Suprapubic skin (tissue), 4 donors: ENCODE measurements around the gene GINS1. TPM values are rescaled to one million over a fixed set of nuclear protein-coding genes. Genes with fewer than 3 reads are reported as not detected.

Experiments
- DNase-seq, 2 donors: peaks; one replicate each; pipeline ENCODE4 v3.0.0-alpha.2; 2019; ENCODE audit warnings: low spot score in 2 of 2
- H3K27ac ChIP-seq: fragments of 200-600 bp; sonication (generic); one replicate; pipeline ENCODE4 v1.5.1; 2019
- H3K27me3 ChIP-seq: fragments of 200-600 bp; sonication (generic); one replicate; pipeline ENCODE4 v1.5.1; 2019
- H3K36me3 ChIP-seq: fragments of 200-600 bp; sonication (generic); one replicate; pipeline ENCODE4 v1.5.1; 2019
- H3K4me1 ChIP-seq: fragments of 200-600 bp; sonication (generic); one replicate; pipeline ENCODE4 v1.5.1; 2019
- H3K4me3 ChIP-seq: fragments of 200-600 bp; sonication (generic); one replicate; pipeline ENCODE4 v1.5.1; 2019; ENCODE audit warnings: mild to moderate bottlenecking
- H3K9me3 ChIP-seq: fragments of 200-600 bp; sonication (generic); one replicate; pipeline ENCODE4 v1.5.1; 2019
- EP300 ChIP-seq: sonication (generic); formaldehyde crosslinking; IDR thresholded peaks from one replicate; pipeline ENCODE4 v1.6.1; 2017; ENCODE audit warnings: antibody characterized with exemption
- POLR2A ChIP-seq, 2 donors: fragments of 450-650 bp; IDR thresholded peaks; one replicate each; pipeline ENCODE4 v1.6.1; 2017; ENCODE audit warnings: antibody characterized with exemption in 2 of 2, mild to moderate bottlenecking in 2 of 2, moderate library complexity in 2 of 2
- POLR2AphosphoS5 ChIP-seq, 3 donors: sonication (generic); formaldehyde crosslinking; IDR thresholded peaks; one replicate each; pipeline ENCODE4 v1.6.1; 2017; ENCODE audit warnings: antibody characterized with exemption in 3 of 3
- WGBS: methylation state at CpG from one replicate; pipeline ENCODE4 v1.1.5; 2018; 5-methylcytosine and 5-hydroxymethylcytosine counted together
- total RNA-seq, 4 donors: library from RNA; depleted of rRNA; stranded (reverse); fragments of >200 nt; gene quantifications; one replicate each; pipeline ENCODE4 v1.1.0, GENCODE V29; 2016
- TF ChIP-seq, protein P1 (sequence below), 2 donors: fragments of 200-600 bp in 1 of 2; fragments of 450-650 bp in 1 of 2; sonication (generic) in 1 of 2; IDR thresholded peaks; one replicate each; pipeline ENCODE4 v1.5.1; 2016 to 2019; ENCODE audit warnings: antibody characterized with exemption in 2 of 2, mild to moderate bottlenecking in 1 of 2, moderate library complexity in 1 of 2

GINS1 gene
- total RNA-seq, 4 donors from 2014 or later: 2.4 to 3.6 (median 2.6) TPM

DNA sequence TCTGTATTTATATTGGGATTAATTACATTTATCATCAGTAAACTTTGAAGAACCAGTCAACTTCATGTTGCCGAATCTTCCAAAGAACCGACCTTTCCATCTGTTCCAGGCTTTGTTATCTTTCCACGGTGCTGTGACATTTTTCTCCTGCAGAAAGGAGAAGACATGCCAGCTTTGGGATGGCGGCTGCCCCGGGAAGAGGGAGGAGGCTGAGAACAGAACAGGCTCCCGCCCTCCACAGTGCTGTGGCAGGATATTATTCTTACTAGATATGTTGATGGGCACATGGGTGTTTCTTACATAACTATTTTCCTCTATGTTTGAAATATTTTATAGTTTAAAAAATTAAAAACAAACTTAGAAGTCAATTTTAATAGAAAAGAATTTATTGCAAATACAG lies 44.9 kb downstream of the GINS1 start:
- peaks cover 25% of the 10 kb centered on the region for H3K36me3 ChIP-seq
- 80% methylated on average over 6 of the region's 6 CpGs for WGBS

DNA sequence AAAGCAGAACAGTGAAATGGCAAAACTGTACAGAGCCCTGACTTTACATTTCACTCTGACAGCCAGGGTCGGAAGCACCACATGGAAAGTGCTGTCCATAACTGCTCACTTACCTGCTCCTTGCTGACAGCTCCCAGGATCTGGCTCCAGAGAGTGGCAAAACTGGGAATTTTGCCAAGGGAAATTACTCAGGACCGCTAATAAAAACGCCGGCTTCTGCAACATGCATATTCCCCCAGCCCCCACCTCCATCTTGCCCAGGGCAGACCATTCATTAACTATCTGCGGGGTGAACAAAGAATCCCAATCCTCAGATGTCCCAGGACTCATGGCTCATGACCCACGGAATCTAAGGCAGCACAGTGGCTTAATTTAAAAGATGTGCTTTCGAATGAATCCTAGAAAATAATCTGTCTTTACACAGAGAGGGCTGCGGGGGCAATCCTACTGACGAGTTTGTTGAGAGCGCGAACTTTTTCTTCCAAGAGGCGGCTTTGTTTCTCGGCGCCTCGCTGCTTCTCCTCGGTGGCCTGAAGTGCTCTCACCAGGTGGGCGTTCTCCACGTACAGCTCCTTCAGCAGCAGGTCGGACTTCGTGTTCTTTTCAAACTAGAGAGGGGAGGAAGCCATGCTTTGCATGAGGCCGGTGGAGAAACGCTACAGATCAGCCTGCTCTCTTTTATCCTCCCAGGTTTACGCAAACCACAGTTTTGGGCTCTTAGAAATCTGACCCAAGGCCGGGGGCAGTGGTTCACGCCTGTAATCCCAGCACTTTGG lies 45.8 kb downstream of the GINS1 start:
- TF ChIP-seq, protein P1, sequence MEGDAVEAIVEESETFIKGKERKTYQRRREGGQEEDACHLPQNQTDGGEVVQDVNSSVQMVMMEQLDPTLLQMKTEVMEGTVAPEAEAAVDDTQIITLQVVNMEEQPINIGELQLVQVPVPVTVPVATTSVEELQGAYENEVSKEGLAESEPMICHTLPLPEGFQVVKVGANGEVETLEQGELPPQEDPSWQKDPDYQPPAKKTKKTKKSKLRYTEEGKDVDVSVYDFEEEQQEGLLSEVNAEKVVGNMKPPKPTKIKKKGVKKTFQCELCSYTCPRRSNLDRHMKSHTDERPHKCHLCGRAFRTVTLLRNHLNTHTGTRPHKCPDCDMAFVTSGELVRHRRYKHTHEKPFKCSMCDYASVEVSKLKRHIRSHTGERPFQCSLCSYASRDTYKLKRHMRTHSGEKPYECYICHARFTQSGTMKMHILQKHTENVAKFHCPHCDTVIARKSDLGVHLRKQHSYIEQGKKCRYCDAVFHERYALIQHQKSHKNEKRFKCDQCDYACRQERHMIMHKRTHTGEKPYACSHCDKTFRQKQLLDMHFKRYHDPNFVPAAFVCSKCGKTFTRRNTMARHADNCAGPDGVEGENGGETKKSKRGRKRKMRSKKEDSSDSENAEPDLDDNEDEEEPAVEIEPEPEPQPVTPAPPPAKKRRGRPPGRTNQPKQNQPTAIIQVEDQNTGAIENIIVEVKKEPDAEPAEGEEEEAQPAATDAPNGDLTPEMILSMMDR (IDR thresholded peaks at IDR 0.05): no peak
- no peak for TF ChIP-seq POLR2A (IDR thresholded peaks at IDR 0.05)
- TF ChIP-seq EP300: no peak
- TF ChIP-seq POLR2AphosphoS5 (IDR thresholded peaks at IDR 0.05): no peak
- no peak overlapping the region for H3K27ac ChIP-seq
- no peak for DNase-seq
- no peaks in the 10 kb centered on the region for H3K4me1 ChIP-seq
- H3K9me3 ChIP-seq: no peaks in the 10 kb centered on the region
- WGBS: 85% methylated on average over 25 of the region's 25 CpGs
- H3K36me3 ChIP-seq: peaks cover 25% of the 10 kb centered on the region
- no peak overlapping the region for H3K4me3 ChIP-seq
- H3K27me3 ChIP-seq: no peaks in the 10 kb centered on the region

More for the DNA sequence above, 44.9 kb downstream of the GINS1 start:
- Histone ChIP-seq H3K27ac (no peak overlapping the region), H3K9me3 (no peaks in the 10 kb centered on the region), H3K27me3 (no peaks in the 10 kb centered on the region), H3K4me3 (no peak overlapping the region), H3K4me1 (no peaks in the 10 kb centered on the region)
- TF ChIP-seq POLR2AphosphoS5 (IDR thresholded peaks at IDR 0.05): no peak
- no peak for TF ChIP-seq POLR2A (IDR thresholded peaks at IDR 0.05)
- TF ChIP-seq EP300: no peak
- TF ChIP-seq, protein P1 (IDR thresholded peaks at IDR 0.05): no peak
- no peak for DNase-seq

DNA sequence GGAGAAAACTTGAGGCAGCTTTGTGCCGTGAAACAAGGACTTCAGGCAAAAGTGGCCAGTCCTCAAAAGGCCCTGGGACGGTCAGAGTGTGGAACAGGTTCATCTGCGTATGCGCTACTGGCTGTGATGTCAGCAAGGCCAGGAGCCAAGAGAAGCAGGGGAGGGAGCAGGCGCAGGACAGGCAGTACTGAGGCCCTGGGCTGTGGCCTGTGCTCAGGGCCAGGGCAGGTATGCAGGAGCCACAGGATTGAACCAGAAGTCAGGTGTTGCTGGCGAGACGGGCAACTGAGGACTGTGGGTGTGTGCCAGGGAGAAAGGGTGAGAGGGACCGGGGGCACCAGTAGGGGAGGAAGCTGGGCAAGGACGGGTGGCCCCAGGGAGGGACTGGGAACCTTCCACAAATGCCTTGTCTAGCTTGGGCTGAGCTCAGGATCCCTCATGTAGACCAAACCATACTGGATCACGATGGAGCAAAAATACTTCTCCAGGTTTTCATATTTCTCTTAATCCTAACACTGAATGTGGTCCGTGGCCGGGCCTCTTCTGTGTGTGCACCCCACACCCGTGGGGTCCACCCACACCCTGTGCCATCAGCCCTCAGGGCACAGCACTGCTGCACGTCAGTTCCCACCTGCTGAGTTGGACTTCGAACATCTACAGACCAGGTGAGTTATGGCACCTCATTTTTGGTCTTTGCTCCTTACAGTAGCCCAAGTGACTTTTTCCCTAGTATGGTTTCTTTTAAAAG lies 46.9 kb downstream of the GINS1 start:
- TF ChIP-seq EP300: no peak
- TF ChIP-seq POLR2A (IDR thresholded peaks at IDR 0.05): no peak
- TF ChIP-seq, protein P1 (IDR thresholded peaks at IDR 0.05): no peak
- TF ChIP-seq POLR2AphosphoS5 (IDR thresholded peaks at IDR 0.05): no peak
- no peak for DNase-seq
- no peak overlapping the region for H3K27ac ChIP-seq
- 89% methylated on average over 15 of the region's 15 CpGs for WGBS
- H3K4me1 ChIP-seq: no peaks in the 10 kb centered on the region
- peaks cover 25% of the 10 kb centered on the region for H3K36me3 ChIP-seq
- H3K4me3 ChIP-seq: no peak overlapping the region
- no peaks in the 10 kb centered on the region for H3K9me3 ChIP-seq
- no peaks in the 10 kb centered on the region for H3K27me3 ChIP-seq

DNA sequence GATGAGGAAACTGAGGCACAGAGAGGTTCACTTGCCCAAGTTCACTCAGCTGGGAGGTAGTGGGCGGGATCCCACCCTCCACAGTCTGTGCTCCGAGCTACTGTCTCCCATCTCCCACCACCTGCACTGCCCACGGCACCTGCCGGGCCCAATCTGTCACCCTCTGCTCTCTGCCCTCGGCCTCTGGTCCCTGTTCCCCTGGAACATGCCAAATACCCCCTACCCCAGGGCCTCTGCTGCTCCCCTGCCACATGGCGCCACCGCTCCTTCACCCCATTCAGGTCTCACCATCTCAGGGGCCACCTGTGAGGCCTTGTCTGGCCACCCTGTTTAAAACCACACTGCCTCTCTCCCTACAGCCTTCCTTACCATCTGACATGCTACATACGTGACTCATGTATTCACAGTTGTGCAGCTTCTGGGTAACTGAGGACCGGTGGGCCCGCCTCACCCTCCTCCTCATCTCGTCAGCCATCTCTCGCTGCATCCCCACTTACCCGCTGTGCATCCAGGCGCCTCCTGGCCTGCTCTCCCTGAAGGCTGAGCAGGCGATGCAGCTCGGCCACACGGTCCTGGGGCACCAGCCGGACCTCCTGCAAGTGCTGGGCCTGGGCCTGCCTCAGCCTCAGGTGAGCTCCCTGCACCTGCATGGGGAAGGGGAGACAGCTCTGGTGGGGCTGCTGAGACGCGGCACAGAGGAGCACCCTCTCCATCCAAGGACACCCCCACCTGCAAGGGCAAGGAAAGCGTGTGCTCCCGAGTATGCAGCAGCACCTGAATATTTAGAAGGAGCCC lies 50.6 kb downstream of the GINS1 start:
- TF ChIP-seq, protein P1 (IDR thresholded peaks at IDR 0.05): no peak
- no peak for TF ChIP-seq EP300
- TF ChIP-seq POLR2A (IDR thresholded peaks at IDR 0.05): no peak
- no peak for TF ChIP-seq POLR2AphosphoS5 (IDR thresholded peaks at IDR 0.05)
- H3K9me3 ChIP-seq: no peaks in the 10 kb centered on the region
- no peaks in the 10 kb centered on the region for H3K4me1 ChIP-seq
- no peak overlapping the region for H3K4me3 ChIP-seq
- peaks cover 28% of the 10 kb centered on the region for H3K36me3 ChIP-seq
- no peak for DNase-seq
- H3K27me3 ChIP-seq: no peaks in the 10 kb centered on the region
- 97% methylated on average over 21 of the region's 22 CpGs for WGBS
- no peak overlapping the region for H3K27ac ChIP-seq
